Cardiac muscle cell (in vitro differentiated cells and primary cell): ENCODE data around the gene CADM3. TPM values are rescaled to one million over a fixed set of nuclear protein-coding genes. Genes with fewer than 3 reads are reported as not detected.
A peak's percentile ranks its signal among the peaks of the same experiment; 100 is the strongest.

Source experiments
- DNase-seq, 2 donors: peaks; one replicate each; pipeline versions ENCODE4 v3.0.0 to v3.0.0-alpha.2; 2010 to 2017; ENCODE audit warnings: low read depth in 1 of 2, low spot score in 1 of 2
- H3K27ac ChIP-seq: fragments of 200-600 bp; sonication (generic); 2 replicates; pipeline ENCODE4 v1.5.1; 2016
- H3K27me3 ChIP-seq: fragments of 200-600 bp; sonication (generic); 2 replicates; pipeline ENCODE4 v1.6.0; 2016; ENCODE audit warnings: control low read depth
- H3K36me3 ChIP-seq: fragments of 200-600 bp; sonication (generic); 2 replicates; pipeline ENCODE4 v1.5.1; 2016; ENCODE audit warnings: control low read depth
- H3K4me1 ChIP-seq: fragments of 200-600 bp; sonication (generic); 2 replicates; pipeline ENCODE4 v1.8.1; 2017; ENCODE audit warnings: low read depth, mild to moderate bottlenecking, mixed run types
- H3K4me3 ChIP-seq: fragments of 200-600 bp; sonication (generic); 2 replicates; pipeline ENCODE4 v1.5.1; 2016; ENCODE audit warnings: mild to moderate bottlenecking
- H3K9me3 ChIP-seq: fragments of 200-600 bp; sonication (generic); 2 replicates; pipeline ENCODE4 v1.5.1; 2017; ENCODE audit warnings: low read depth, mild to moderate bottlenecking, control low read depth
- polyA plus RNA-seq: library from polyadenylated mRNA; unstranded; fragments of >200 nt; fragmentation: Nextera tagmentation; extraction: Ambion mirVana; gene quantifications from 2 replicates; pipeline ENCODE4 v1.2.1, GENCODE V29; 2016
- total RNA-seq: library from RNA; depleted of rRNA; stranded (reverse); fragments of >200 nt; gene quantifications from 2 replicates; pipeline ENCODE4 v1.2.3, GENCODE V29; 2016
- TF ChIP-seq, protein P1 (sequence below): IDR thresholded peaks from 2 replicates; pipeline ENCODE4 v1.5.1; 2012; ENCODE audit warnings: low read depth, mild to moderate bottlenecking, low read length

The CADM3 gene
- total and polyA plus RNA-seq, 2 experiments from 2014 or later = 0.51 to 3.1 TPM

DNA sequence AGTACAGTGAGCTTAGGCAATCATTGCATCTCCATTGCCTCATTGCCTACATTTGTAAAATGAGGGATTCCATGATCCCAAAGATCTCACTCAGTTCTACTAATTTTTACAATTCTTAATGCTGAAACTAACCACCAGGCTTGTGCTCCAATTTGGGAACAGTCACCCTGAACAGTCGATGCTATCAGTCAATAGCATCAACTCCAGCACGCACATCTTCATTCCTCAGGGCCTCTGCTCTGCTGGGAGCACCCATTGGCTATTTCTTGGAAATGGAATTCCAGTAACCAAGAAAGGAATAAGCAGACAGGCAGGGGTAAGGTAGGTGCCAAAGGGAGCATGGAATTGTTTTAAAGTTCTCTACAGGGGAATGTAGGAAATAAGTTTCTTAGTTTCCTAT, 19.0 kb downstream of the CADM3 start:
- no peaks in the 10 kb centered on the region for H3K27me3 ChIP-seq
- no peak overlapping the region for H3K27ac ChIP-seq
- TF ChIP-seq, protein P1, sequence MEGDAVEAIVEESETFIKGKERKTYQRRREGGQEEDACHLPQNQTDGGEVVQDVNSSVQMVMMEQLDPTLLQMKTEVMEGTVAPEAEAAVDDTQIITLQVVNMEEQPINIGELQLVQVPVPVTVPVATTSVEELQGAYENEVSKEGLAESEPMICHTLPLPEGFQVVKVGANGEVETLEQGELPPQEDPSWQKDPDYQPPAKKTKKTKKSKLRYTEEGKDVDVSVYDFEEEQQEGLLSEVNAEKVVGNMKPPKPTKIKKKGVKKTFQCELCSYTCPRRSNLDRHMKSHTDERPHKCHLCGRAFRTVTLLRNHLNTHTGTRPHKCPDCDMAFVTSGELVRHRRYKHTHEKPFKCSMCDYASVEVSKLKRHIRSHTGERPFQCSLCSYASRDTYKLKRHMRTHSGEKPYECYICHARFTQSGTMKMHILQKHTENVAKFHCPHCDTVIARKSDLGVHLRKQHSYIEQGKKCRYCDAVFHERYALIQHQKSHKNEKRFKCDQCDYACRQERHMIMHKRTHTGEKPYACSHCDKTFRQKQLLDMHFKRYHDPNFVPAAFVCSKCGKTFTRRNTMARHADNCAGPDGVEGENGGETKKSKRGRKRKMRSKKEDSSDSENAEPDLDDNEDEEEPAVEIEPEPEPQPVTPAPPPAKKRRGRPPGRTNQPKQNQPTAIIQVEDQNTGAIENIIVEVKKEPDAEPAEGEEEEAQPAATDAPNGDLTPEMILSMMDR = no peak
- H3K9me3 ChIP-seq = no peaks in the 10 kb centered on the region
- H3K4me3 ChIP-seq = no peak overlapping the region
- no peaks in the 10 kb centered on the region for H3K36me3 ChIP-seq
- DNase-seq = no peak
- no peaks in the 10 kb centered on the region for H3K4me1 ChIP-seq

DNA sequence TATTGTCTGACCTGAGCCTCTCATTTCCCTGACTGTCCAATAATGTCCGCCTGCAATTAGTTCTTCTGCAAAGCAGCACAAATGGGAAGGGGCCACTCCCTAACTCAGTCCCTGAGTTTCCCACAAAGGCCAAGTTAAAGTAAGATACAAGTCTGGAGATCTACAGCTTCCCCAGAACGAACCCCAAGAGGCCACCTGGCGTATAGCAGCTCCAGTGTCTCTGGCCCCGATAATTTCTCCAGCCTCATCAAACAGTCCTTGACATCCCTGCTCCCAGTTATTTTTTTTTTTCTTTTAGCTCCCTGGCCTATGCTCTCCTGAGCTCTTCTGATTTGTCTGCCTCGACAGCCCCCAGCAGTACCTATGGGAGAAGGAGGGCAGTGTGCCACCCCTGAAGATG, 25.1 kb downstream of the CADM3 start:
- Histone ChIP-seq H3K4me1 (peaks cover 9% of the 10 kb centered on the region), H3K9me3 (no peaks in the 10 kb centered on the region), H3K27me3 (no peaks in the 10 kb centered on the region), H3K36me3 (no peaks in the 10 kb centered on the region), H3K4me3 (no peak overlapping the region), H3K27ac (no peak overlapping the region)
- DNase-seq = no peak
- TF ChIP-seq, protein P1 = peak; percentile 26

DNA sequence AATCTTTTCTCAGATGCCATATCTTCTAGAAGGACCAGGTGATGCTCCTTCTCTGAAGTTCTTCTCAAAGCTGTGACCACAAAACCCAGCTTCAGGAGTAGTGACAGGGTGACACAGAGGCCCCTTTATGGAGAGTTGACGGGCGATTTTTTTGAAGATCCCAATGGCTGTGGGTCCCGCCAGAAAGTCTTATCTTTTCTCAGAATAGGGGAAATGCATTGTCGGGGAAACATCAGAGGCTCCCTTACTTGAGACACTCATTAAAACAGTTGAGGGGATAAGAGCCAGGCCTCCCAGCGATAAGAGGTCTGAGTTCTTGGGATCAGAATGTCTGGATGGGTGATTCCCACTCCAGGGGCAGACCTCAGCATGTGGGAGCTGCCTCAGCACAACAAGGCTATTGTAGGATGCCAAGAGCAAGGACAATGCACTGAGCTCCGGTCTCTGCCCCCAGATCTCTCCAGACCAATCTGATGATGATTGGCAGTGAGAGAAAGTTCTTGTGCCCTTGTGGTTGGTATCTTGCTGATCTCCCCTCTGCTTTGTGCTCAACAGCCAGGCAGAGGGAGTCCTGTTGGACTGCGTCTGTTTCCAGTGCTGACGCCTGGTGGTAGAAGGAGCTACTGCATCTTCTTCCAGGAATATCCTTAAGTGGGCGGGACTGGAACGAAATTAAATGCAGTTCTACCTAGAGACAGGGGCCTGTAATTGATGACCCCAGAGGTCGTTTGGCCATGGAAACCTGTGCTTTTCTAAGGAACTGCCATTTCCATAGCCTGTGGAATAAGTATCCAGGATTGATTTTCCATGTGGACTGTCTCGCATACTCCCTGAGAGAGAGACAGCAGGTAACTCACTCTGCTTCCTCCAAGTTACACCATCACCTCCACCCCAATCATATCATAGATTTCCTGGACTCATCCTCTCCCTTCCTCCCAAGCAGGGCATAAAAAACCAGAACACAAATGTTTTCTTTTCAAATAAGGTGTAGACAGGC, 26.4 kb downstream of the CADM3 start:
- TF ChIP-seq, protein P1 = peak; percentile 96
- no peaks in the 10 kb centered on the region for H3K27me3 ChIP-seq
- H3K4me3 ChIP-seq = no peak overlapping the region
- no peaks in the 10 kb centered on the region for H3K36me3 ChIP-seq
- H3K4me1 ChIP-seq = peaks cover 9% of the 10 kb centered on the region
- no peak overlapping the region for H3K27ac ChIP-seq
- no peaks in the 10 kb centered on the region for H3K9me3 ChIP-seq
- DNase-seq = peak; percentile 84 to 85

DNA sequence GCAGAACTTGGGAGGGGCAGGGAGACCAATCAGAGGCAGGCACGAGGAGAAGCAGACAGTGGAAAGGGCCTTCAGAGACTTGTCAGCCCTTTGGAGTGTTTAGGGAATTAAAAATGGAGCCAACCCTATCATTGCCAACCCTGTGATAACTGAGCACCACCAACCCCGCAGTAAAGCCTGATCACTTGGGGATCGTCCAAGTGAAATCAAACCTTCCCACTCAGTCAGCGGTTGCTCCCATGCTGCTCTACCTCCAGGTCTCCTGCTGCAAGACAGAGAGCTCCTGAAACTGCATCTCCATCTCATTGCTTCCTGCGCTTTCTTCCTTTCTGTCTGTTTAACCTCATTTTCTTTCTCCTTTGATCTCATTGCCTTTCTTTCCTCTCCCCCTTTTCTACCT, 28.5 kb downstream of the CADM3 start:
- Histone ChIP-seq H3K27me3 (no peaks in the 10 kb centered on the region), H3K36me3 (no peaks in the 10 kb centered on the region), H3K4me3 (no peak overlapping the region), H3K27ac (no peak overlapping the region), H3K9me3 (no peaks in the 10 kb centered on the region), H3K4me1 (peaks cover 15% of the 10 kb centered on the region)
- no peak for DNase-seq
- TF ChIP-seq, protein P1 = no peak

DNA sequence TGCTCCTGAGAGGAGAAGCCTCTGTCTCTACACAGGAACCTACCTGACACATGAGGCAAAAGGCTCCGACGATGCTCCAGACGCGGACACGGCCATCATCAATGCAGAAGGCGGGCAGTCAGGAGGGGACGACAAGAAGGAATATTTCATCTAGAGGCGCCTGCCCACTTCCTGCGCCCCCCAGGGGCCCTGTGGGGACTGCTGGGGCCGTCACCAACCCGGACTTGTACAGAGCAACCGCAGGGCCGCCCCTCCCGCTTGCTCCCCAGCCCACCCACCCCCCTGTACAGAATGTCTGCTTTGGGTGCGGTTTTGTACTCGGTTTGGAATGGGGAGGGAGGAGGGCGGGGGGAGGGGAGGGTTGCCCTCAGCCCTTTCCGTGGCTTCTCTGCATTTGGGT, 29.4 kb downstream of the CADM3 start:
- H3K27me3 ChIP-seq = no peaks in the 10 kb centered on the region
- no peaks in the 10 kb centered on the region for H3K9me3 ChIP-seq
- no peak overlapping the region for H3K27ac ChIP-seq
- H3K4me3 ChIP-seq = no peak overlapping the region
- no peaks in the 10 kb centered on the region for H3K36me3 ChIP-seq
- no peak for DNase-seq
- peaks cover 18% of the 10 kb centered on the region for H3K4me1 ChIP-seq
- TF ChIP-seq, protein P1 = no peak
